22Rv1 (cell line): ENCODE results near the gene BTBD17.

Source experiments
- ZFX ChIP-seq: fragments of 450-650 bp; IDR thresholded peaks from 2 replicates; pipeline ENCODE4 v1.6.1; 2017; ENCODE audit warnings: antibody characterized with exemption, borderline replicate concordance
- TF ChIP-seq, protein P1 (sequence below): fragments of 450-650 bp; IDR thresholded peaks from 2 replicates; pipeline ENCODE4 v1.5.1; 2017; ENCODE audit warnings: mild to moderate bottlenecking

- TF ChIP-seq, protein P1, sequence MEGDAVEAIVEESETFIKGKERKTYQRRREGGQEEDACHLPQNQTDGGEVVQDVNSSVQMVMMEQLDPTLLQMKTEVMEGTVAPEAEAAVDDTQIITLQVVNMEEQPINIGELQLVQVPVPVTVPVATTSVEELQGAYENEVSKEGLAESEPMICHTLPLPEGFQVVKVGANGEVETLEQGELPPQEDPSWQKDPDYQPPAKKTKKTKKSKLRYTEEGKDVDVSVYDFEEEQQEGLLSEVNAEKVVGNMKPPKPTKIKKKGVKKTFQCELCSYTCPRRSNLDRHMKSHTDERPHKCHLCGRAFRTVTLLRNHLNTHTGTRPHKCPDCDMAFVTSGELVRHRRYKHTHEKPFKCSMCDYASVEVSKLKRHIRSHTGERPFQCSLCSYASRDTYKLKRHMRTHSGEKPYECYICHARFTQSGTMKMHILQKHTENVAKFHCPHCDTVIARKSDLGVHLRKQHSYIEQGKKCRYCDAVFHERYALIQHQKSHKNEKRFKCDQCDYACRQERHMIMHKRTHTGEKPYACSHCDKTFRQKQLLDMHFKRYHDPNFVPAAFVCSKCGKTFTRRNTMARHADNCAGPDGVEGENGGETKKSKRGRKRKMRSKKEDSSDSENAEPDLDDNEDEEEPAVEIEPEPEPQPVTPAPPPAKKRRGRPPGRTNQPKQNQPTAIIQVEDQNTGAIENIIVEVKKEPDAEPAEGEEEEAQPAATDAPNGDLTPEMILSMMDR: no peak
- no peak for TF ChIP-seq ZFX
Measured at GRCh38 chr17:74392848-74393247, 31.2 kb upstream of the BTBD17 start.
